ENCODE measurements around the gene MAML2.
"Not testable (repeated sequence)": the region's sequence is repeated elsewhere in the genome, so short reads cannot be mapped to it uniquely, and the experiment has no call there.

Gene MAML2

GRCh38 chr11:96204721-96205459, 138.1 kb downstream of the MAML2 start:
- peak; percentile 60 for DNase-seq

- no peak for DNase-seq
Measured at GRCh38 chr11:96204366-96204659, 138.7 kb downstream of the MAML2 start.

DNA sequence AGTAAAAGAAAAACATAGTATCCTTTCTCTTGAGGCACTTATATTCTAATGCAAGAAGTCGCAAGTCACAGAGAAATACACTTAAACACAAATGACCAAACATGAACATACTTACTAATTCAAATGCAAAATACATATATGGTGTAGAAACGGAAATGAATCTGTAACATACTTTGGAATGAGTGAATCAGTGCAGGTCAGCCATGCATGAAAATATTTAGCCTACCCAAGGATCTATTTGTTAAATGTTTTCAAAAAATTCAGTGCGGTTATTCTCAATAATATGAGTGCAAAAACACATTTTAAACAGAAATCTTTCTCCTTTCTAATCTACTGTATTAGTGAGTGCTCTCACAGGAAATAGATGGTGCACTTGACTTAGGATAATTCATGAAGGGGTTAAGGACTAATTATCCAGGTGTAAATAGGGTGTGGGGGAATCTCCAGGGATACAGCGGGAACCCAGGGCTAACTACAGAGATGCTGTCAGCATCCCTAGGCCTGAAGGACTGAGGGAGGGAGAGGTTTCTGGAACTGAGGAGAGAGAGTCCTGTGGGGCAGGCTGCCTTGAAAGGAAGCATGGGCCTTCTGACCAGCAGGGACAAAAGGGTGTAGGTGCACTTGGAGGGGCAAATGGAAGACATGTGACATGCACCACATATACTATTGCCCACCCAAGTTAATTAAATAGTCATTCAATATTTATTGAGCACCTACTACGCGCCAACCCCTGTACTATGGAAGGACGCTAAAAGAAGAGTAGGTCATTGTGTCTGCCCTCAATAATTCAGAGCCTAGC, 139.2 kb downstream of the MAML2 start:
- DNase-seq, result no peak

GRCh38 chr11:96200243-96200642, 142.8 kb downstream of the MAML2 start:
- DNase-seq, result no peak

DNA sequence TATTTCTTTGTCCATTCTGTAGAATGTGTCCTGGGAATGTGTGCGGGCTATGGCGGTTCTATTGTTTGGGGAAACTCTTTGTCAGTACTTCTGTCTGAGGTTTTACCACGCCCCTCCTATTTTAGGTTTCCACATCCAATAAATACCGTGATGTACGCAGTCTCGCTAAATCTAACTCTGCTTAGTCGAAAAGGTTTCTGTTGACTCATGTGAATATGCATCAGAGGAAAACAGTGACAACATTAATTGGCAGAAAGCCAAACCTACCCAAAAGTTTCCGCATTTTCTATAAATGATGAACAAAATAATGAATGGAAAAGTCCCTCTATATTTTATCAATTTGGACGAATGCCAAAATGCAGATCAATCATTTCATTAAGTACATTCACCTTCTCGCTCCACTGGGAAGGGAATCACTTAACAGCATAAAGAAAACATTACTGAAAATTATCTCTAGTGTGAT, 143.4 kb downstream of the MAML2 start:
- DNase-seq, result peak; percentile 39

GRCh38 chr11:96197801-96198701, 144.9 kb downstream of the MAML2 start:
- DNase-seq, result no peak

DNA sequence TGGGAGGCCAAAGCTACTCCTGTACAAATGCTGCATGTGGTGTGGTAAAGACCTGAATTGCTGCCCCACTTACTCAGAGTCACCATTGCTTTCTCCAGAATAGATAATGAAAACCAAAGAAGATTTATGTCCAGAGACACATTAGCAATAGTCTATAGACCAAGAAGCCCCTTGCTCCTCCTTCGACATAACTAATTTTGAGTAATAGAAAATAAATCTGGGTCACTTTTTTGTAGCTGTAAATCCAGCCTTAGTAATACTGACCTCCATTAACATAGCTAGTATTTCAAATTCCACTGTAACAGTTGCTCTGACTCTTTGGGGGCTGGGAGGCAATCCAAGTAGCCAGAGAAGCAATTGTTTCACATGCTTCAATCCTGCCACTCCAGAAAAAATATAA, 145.9 kb downstream of the MAML2 start:
- no peak for DNase-seq

DNA sequence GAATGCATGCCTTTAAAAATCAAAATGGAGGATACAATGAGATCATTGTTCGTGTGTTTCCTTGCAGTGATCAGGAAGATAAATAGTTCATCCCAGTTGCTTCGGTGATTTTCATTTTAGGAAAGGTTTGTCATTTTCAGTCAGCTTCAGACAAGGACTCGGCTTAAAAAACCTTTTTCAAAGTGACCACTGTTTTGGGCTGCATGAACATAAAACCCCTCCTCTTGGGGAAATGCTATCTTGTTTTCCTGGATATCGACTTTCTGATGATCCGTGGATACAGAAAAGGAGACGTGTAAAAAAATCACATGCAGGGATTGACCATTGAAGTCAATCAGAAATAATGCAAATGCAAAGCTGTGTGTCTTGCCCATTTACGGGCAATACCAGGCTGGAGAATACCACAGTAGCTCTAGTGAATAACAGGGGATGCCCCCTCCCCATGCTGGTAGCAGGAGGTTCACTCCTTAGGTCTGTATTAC, 146.8 kb downstream of the MAML2 start:
- DNase-seq, result no peak

DNA sequence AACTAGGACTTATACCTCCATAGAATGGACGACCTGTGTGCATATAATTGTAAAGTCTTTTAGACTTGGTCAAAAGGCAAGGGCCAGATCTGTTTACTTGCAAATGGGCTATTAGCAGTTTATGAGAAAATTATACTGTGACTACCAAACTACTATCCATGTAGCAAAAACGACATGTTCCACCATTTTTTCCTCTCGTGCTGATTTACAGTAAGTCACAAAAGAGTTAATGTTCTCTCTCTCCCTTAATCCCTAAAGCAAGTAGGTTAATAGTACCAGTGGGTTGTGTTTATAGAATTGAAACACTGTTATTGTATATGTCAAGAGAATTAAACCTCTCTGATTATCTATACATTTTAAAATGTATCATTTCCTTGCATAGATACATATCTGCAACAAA, 147.3 kb downstream of the MAML2 start:
- DNase-seq, result no peak

GRCh38 chr11:96194581-96195374, 148.2 kb downstream of the MAML2 start:
- DNase-seq, result no peak

DNA sequence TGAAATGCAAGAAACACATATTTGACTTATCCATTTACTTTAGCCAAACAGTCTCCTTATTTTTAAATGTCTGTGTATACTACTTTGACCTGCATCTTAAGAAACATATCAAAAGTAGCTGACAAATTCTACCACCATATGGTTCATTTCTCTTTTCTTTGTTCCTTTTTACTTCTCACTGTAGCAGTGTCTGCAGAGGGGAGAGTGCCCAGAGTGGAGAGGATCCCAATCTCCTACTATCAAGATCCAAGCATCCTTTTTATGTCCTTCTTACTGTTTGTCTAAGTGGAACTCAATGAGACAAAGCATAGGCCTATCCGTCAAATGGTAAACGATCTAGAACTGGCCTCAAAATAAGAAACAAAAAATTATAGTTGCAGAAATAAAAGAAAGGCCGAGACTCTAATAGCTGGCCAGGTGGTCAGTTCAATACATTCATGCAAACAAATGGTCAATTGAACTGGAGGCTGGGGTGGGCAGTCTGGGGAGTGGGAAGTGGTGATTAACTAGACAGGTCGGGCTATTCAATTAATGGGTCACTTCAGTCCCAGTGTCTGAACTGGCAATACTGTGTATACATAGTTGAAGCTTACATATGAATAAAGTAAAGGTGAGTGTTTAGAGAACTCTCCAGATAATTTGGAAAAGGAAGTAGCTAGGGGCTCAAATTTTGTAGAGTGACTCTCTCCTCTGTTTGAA, 149.1 kb downstream of the MAML2 start:
- DNase-seq, result no peak

GRCh38 chr11:96191752-96192151, 151.2 kb downstream of the MAML2 start:
- DNase-seq, result no peak

- no peak for DNase-seq
Measured at GRCh38 chr11:96189351-96189750, 153.6 kb downstream of the MAML2 start.

GRCh38 chr11:96188243-96189006, 154.6 kb downstream of the MAML2 start:
- no peak for DNase-seq

- DNase-seq, result peak; percentile 23
Measured at GRCh38 chr11:96187822-96188221, 155.2 kb downstream of the MAML2 start.

DNA sequence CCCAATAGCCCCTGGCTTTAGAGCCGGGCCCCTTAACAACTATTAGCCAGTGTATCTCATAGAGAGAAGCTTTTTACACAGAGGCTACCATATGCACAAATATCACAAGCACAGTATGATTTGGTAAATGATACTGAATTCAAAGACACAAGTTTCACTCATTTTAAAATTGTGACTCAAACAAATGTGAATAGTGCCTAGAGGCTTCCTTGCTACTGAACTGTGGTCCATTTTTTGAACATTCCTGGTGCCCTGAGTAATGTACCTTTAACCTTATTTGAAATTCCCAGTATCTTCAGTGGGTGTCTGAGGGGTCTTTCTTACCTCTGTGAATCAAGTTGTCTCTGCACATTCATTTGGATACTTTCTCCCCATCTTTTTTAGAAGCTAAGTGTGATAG, 156.2 kb downstream of the MAML2 start:
- DNase-seq, result no peak

DNA sequence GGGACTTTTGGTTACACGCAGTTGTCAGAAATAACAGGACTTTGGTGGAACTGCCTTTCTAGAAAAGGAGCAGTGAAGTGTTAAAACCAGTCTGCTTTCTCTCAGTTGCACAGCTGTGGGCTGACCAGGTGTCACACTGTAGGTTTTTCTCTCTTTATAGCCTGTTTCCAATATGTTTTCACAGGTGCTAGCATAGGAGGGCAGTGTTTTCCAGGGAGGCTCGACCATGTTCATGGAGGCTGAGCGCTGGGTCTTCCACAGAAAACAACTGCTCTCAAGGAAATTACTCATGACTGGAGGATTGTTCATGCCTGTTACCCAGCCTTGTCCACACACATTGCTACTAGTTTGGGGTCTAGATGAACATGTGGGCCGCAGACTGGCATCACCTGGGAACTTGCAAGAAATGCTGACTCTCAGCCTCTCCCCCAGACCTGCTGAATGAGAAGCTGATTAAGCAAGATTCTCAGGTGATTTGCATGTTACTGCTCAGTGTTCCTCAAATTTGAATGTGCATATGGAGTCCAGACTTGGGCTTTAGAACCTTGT, 157.7 kb downstream of the MAML2 start:
- DNase-seq, result no peak

DNA sequence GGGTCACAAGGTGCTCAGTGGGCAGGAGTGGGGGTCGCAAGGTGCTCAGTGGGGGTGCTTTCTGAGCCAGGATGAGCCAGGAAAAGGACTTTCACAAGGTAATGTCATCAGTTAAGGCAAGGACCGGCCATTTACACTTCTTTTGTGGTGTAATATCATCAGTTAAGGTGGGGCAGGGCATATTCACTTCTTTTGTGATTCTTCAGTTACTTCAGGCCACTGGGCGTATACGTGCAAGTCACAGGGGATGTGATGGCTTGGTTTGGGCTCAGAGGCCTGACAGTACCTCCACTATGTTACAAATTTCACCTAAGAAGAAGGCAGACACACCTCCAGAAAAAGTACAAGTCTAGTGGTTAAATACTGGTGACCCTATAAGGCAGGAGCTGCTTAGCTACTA, 162.1 kb downstream of the MAML2 start:
- not testable (repeated sequence) for DNase-seq

DNA sequence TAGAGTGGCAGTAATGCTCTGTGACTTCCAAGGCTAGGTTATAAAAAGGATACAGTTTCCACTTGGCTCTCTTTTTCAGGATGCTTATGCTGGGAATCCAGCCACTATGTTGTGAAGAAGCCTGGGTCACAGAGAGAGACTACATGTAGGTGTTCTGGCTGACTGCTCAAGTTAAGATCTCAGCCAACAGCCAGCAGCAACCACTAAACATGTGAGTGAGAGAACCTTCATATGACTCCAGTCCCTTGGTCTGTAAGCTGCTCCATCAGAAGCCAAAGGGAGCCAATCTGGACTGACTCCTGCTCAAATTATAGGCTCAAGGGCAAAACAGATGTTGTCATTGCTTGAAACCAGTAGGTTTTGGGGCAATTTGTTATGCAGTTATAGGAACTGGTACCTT, 162.7 kb downstream of the MAML2 start:
- DNase-seq, result no peak

GRCh38 chr11:96179905-96180304, 163.1 kb downstream of the MAML2 start:
- no peak for DNase-seq

- no peak for DNase-seq
Measured at GRCh38 chr11:96178887-96179279, 164.1 kb downstream of the MAML2 start.

Data from CD4-positive, alpha-beta T cell treated with Interleukin-6 for 4 hours (primary cell).